ENCODE measurements around the gene TMTC4.

- no peak for TF ChIP-seq CTCF (IDR thresholded peaks at IDR 0.05)
- no peak for TF ChIP-seq POLR2A (IDR thresholded peaks at IDR 0.05)
These were observed 114.0 kb downstream of the TMTC4 start for GRCh38 chr13:100560498-100561157.
